Smooth muscle cell (in vitro differentiated cells): Measurements from ENCODE around the gene TRPC1. TPM values are rescaled to one million over a fixed set of nuclear protein-coding genes. Genes with fewer than 3 reads are reported as not detected.

Experiments used
- DNase-seq: peaks from one replicate; lab custom pipeline; 2025; ENCODE audit not compliant: unreplicated experiment; lab: John Stamatoyannopoulos, UW
- H2AFZ ChIP-seq: fragments of 200-600 bp; sonication (generic); 2 replicates; pipeline ENCODE4 v1.6.0; 2016; ENCODE audit warnings: antibody characterized with exemption, low read depth, mild to moderate bottlenecking
- H3F3A ChIP-seq: fragments of 200-600 bp; sonication (generic); 2 replicates; pipeline ENCODE4 v1.6.0; 2017; ENCODE audit warnings: antibody characterized with exemption, low read depth
- H3K27ac ChIP-seq: fragments of 200-600 bp; sonication (generic); 2 replicates; pipeline ENCODE4 v1.5.1; 2016; ENCODE audit warnings: low read depth, mild to moderate bottlenecking
- H3K27me3 ChIP-seq: fragments of 200-600 bp; sonication (generic); 2 replicates; pipeline ENCODE4 v1.6.1; 2016; ENCODE audit warnings: low read depth, mild to moderate bottlenecking
- H3K36me3 ChIP-seq: fragments of 200-600 bp; sonication (generic); 2 replicates; pipeline ENCODE4 v1.5.1; 2016; ENCODE audit warnings: low read depth
- H3K4me1 ChIP-seq: fragments of 200-600 bp; sonication (generic); 2 replicates; pipeline ENCODE4 v1.5.1; 2016; ENCODE audit warnings: low read depth
- H3K4me2 ChIP-seq: fragments of 200-600 bp; sonication (generic); 2 replicates; pipeline ENCODE4 v1.6.0; 2016; ENCODE audit warnings: mild to moderate bottlenecking
- H3K4me3 ChIP-seq: fragments of 200-600 bp; sonication (generic); 2 replicates; pipeline ENCODE4 v1.5.1; 2016; ENCODE audit warnings: mild to moderate bottlenecking
- H3K79me2 ChIP-seq: fragments of 200-600 bp; sonication (generic); 2 replicates; pipeline ENCODE4 v1.6.0; 2016; ENCODE audit warnings: low read depth, mild to moderate bottlenecking
- H3K9ac ChIP-seq: fragments of 200-600 bp; sonication (generic); 2 replicates; pipeline ENCODE4 v1.6.0; 2016; ENCODE audit warnings: low read depth
- H3K9me3 ChIP-seq: fragments of 200-600 bp; sonication (generic); replicated peaks from 2 replicates; pipeline ENCODE4 v1.5.1; 2016; ENCODE audit warnings: low read depth
- H4K20me1 ChIP-seq: fragments of 200-600 bp; sonication (generic); 2 replicates; pipeline ENCODE4 v1.6.0; 2016; ENCODE audit warnings: low read depth
- CTCF ChIP-seq: fragments of 200-600 bp; sonication (generic); IDR thresholded peaks from 2 replicates; pipeline ENCODE4 v1.5.1; 2017; ENCODE audit warnings: borderline replicate concordance, mild to moderate bottlenecking, antibody characterized with exemption; ENCODE audit not compliant: insufficient read depth, poor library complexity, severe bottlenecking
- WGBS: methylation state at CpG from one replicate; pipeline ENCODE4 v1.1.7; 2016; ENCODE audit warnings: low lambda C conversion rate; 5-methylcytosine and 5-hydroxymethylcytosine counted together
- polyA plus RNA-seq: library from polyadenylated mRNA; unstranded; fragments of >200 nt; fragmentation: Nextera tagmentation; extraction: Ambion mirVana; gene quantifications from 2 replicates; pipeline ENCODE4 v1.2.1, GENCODE V29; 2016
- total RNA-seq: library from RNA; depleted of rRNA; stranded (reverse); fragments of >200 nt; gene quantifications from 2 replicates; pipeline ENCODE4 v1.2.3, GENCODE V29; 2014

TRPC1 gene
- total and polyA plus RNA-seq, 2 experiments from 2014 or later: 6.2 to 36.5 TPM

GRCh38 chr3:142808103-142808917, 84.5 kb downstream of the TRPC1 start:
- no peak overlapping the region for H3K27ac ChIP-seq
- H3K9ac ChIP-seq: no peak overlapping the region
- peaks cover 7% of the 10 kb centered on the region for H3K36me3 ChIP-seq
- H3K4me3 ChIP-seq: no peak overlapping the region
- no peaks in the 10 kb centered on the region for H3K79me2 ChIP-seq
- no peaks in the 10 kb centered on the region for H3F3A ChIP-seq
- H3K4me2 ChIP-seq: no peak overlapping the region
- no peaks in the 10 kb centered on the region for H3K9me3 ChIP-seq
- no peaks in the 10 kb centered on the region for H3K4me1 ChIP-seq
- H4K20me1 ChIP-seq: no peaks in the 10 kb centered on the region
- 87% methylated on average over 9 of the region's 9 CpGs for WGBS
- H3K27me3 ChIP-seq: no peaks in the 10 kb centered on the region
- no peak for TF ChIP-seq CTCF
- DNase-seq: no peak
- H2AFZ ChIP-seq: no peak overlapping the region

DNA sequence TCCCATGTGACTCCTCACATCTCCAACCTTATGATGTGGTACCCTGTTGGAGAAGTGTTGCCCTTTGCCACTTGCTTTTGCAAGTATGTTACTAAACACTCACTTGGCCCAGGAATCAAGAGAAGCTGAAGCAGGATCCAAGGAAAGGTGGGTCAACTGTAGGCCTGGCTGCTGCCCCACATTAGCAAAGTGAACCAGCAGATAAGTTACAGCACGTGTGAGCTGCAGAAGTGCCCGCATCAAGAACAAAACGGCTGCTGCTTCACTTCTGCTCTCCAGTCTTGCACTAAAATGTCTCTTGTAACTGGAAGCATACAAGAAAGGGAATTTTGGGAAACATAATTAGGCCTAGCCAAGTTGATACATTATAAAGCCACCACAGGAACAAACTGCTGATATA, 85.4 kb downstream of the TRPC1 start:
- H3K9me3 ChIP-seq: no peaks in the 10 kb centered on the region
- 78% methylated on average over 3 of the region's 3 CpGs for WGBS
- H3K4me2 ChIP-seq: no peak overlapping the region
- H2AFZ ChIP-seq: no peak overlapping the region
- DNase-seq: no peak
- H3K27me3 ChIP-seq: no peaks in the 10 kb centered on the region
- H3K4me3 ChIP-seq: no peak overlapping the region
- H3K36me3 ChIP-seq: peaks cover 7% of the 10 kb centered on the region
- H3K79me2 ChIP-seq: no peaks in the 10 kb centered on the region
- no peaks in the 10 kb centered on the region for H3K4me1 ChIP-seq
- H3F3A ChIP-seq: no peaks in the 10 kb centered on the region
- no peak for TF ChIP-seq CTCF
- no peak overlapping the region for H3K27ac ChIP-seq
- H4K20me1 ChIP-seq: no peaks in the 10 kb centered on the region
- H3K9ac ChIP-seq: no peak overlapping the region

- Histone ChIP-seq H3K4me3 (no peak overlapping the region), H3K27ac (no peak overlapping the region), H3K27me3 (no peaks in the 10 kb centered on the region), H3K79me2 (no peaks in the 10 kb centered on the region), H3K4me1 (no peaks in the 10 kb centered on the region), H3K9ac (no peak overlapping the region), H3F3A (no peaks in the 10 kb centered on the region), H3K9me3 (no peaks in the 10 kb centered on the region), H2AFZ (no peak overlapping the region), H3K36me3 (no peaks in the 10 kb centered on the region), H4K20me1 (no peaks in the 10 kb centered on the region), H3K4me2 (no peak overlapping the region)
- no peak for TF ChIP-seq CTCF
- 96% methylated on average over 6 of the region's 6 CpGs for whole genome bisulfite sequencing
- no peak for DNase-seq
Observed at GRCh38 chr3:142815803-142816202, 92.0 kb downstream of the TRPC1 start.

- H3K27ac ChIP-seq: no peak overlapping the region
- no peak overlapping the region for H2AFZ ChIP-seq
- H3K9ac ChIP-seq: no peak overlapping the region
- no peak overlapping the region for H3K4me2 ChIP-seq
- H4K20me1 ChIP-seq: no peaks in the 10 kb centered on the region
- no peak for TF ChIP-seq CTCF
- H3K79me2 ChIP-seq: no peaks in the 10 kb centered on the region
- H3K27me3 ChIP-seq: no peaks in the 10 kb centered on the region
- no peak for DNase-seq
- no peaks in the 10 kb centered on the region for H3F3A ChIP-seq
- WGBS: 92% methylated on average over 1 of the region's 1 CpG
- no peaks in the 10 kb centered on the region for H3K4me1 ChIP-seq
- H3K4me3 ChIP-seq: no peak overlapping the region
- no peaks in the 10 kb centered on the region for H3K36me3 ChIP-seq
- no peaks in the 10 kb centered on the region for H3K9me3 ChIP-seq
Observed at GRCh38 chr3:142817356-142817755, 93.5 kb downstream of the TRPC1 start.
